WTC11 (cell line): ENCODE measurements around the gene IFI16. TPM values are rescaled to one million over a fixed set of nuclear protein-coding genes. Genes with fewer than 3 reads are reported as not detected.

Experiments
- ATAC-seq: fragments of 200-7000 bp; cut with Tn5 transposase; 2 replicates; pipeline ENCODE4 v1.10.0; 2021; ENCODE audit warnings: mild to moderate bottlenecking, moderate library complexity
- CTCF ChIA-PET: fragments of 300-600 bp; sonication (Branson Sonifier 250); formaldehyde crosslinking; loops from one replicate; lab custom pipeline; 2021; ENCODE audit warnings: antibody characterized with exemption; lab: Charles Lee
- POLR2A ChIA-PET: fragments of 350-600 bp; sonication (Branson Sonifier 250); formaldehyde crosslinking; loops from one replicate; lab custom pipeline; 2021; ENCODE audit warnings: antibody characterized with exemption; lab: Charles Lee
- DNase-seq: peaks from one replicate; pipeline ENCODE4 v3.0.0; 2021; ENCODE audit warnings: low spot score
- H3K27ac Mint-ChIP-seq: 2 replicates; pipeline ENCODE4 v1.8.0; 2021; ENCODE audit warnings: mixed read lengths
- H3K27me3 Mint-ChIP-seq: 2 replicates; pipeline ENCODE4 v1.8.0; 2021; ENCODE audit warnings: low read depth, mild to moderate bottlenecking, moderate library complexity, mixed read lengths
- H3K36me3 Mint-ChIP-seq: 2 replicates; pipeline ENCODE4 v1.8.0; 2021; ENCODE audit warnings: mixed read lengths
- H3K4me1 Mint-ChIP-seq: 2 replicates; pipeline ENCODE4 v1.8.0; 2022; ENCODE audit warnings: mixed read lengths
- H3K4me3 Mint-ChIP-seq: 2 replicates; pipeline ENCODE4 v1.8.0; 2021; ENCODE audit warnings: mild to moderate bottlenecking, moderate library complexity, mixed read lengths
- H3K9me3 Mint-ChIP-seq: 2 replicates; pipeline ENCODE4 v1.8.0; 2021; ENCODE audit warnings: mixed read lengths
- ATF1 ChIP-seq: sonication (generic); formaldehyde crosslinking; IDR thresholded peaks from 2 replicates; pipeline ENCODE4 v1.8.1; 2023; ENCODE audit warnings: mild to moderate bottlenecking, moderate library complexity, missing genetic modification reagents
- CBFB ChIP-seq: sonication (generic); formaldehyde crosslinking; IDR thresholded peaks from 2 replicates; pipeline ENCODE4 v1.8.1; 2022; ENCODE audit warnings: mild to moderate bottlenecking, low read depth, missing genetic modification reagents
- CREB1 ChIP-seq: sonication (generic); formaldehyde crosslinking; IDR thresholded peaks from 2 replicates; pipeline ENCODE4 v1.8.0; 2023; ENCODE audit warnings: mild to moderate bottlenecking, missing genetic modification reagents
- FOXJ3 ChIP-seq: sonication (generic); formaldehyde crosslinking; IDR thresholded peaks from 2 replicates; pipeline ENCODE4 v1.9.0; 2021; ENCODE audit warnings: missing genetic modification reagents, mild to moderate bottlenecking, borderline replicate concordance
- JAZF1 ChIP-seq: fragments of 250-450 bp; sonication (Bioruptor Pico); IDR thresholded peaks from 2 replicates; pipeline ENCODE4 v1.9.0; 2021; ENCODE audit warnings: moderate library complexity, mild to moderate bottlenecking, inconsistent platforms
- JUN ChIP-seq: sonication (generic); formaldehyde crosslinking; IDR thresholded peaks from 2 replicates; pipeline ENCODE4 v1.8.0; 2023; ENCODE audit warnings: mild to moderate bottlenecking, missing genetic modification reagents
- MAX ChIP-seq: sonication (generic); formaldehyde crosslinking; IDR thresholded peaks from 2 replicates; pipeline ENCODE4 v1.8.0; 2022; ENCODE audit warnings: mild to moderate bottlenecking, missing genetic modification reagents
- NFE2L1 ChIP-seq: sonication (generic); formaldehyde crosslinking; IDR thresholded peaks from 2 replicates; pipeline ENCODE4 v1.8.1; 2023; ENCODE audit warnings: missing genetic modification reagents
- NR3C1 ChIP-seq: sonication (generic); formaldehyde crosslinking; conservative IDR thresholded peaks from 2 replicates; pipeline ENCODE4 v1.8.1; 2023; ENCODE audit warnings: low read depth, mild to moderate bottlenecking, missing genetic modification reagents
- OVOL2 ChIP-seq: fragments of 250-450 bp; sonication (Bioruptor Pico); IDR thresholded peaks from 2 replicates; pipeline ENCODE4 v1.9.0; 2021; ENCODE audit warnings: mild to moderate bottlenecking, borderline replicate concordance
- PREB ChIP-seq: sonication (generic); formaldehyde crosslinking; IDR thresholded peaks from 2 replicates; pipeline ENCODE4 v1.8.1; 2022; ENCODE audit warnings: mild to moderate bottlenecking, missing genetic modification reagents, moderate library complexity, borderline replicate concordance
- SP1 ChIP-seq: sonication (generic); formaldehyde crosslinking; conservative IDR thresholded peaks from 2 replicates; pipeline ENCODE4 v1.8.1; 2022; ENCODE audit warnings: missing genetic modification reagents
- TCF7 ChIP-seq: sonication (generic); formaldehyde crosslinking; IDR thresholded peaks from 2 replicates; pipeline ENCODE4 v1.8.0; 2022; ENCODE audit warnings: mild to moderate bottlenecking, low read depth, missing genetic modification reagents, moderate library complexity
- TEAD4 ChIP-seq: sonication (generic); formaldehyde crosslinking; IDR thresholded peaks from 2 replicates; pipeline ENCODE4 v1.8.0; 2022; ENCODE audit warnings: mild to moderate bottlenecking, missing genetic modification reagents
- ZBTB43 ChIP-seq: sonication (generic); formaldehyde crosslinking; IDR thresholded peaks from 2 replicates; pipeline ENCODE4 v1.8.1; 2023; ENCODE audit warnings: mild to moderate bottlenecking, missing genetic modification reagents
- ZNF121 ChIP-seq: sonication (generic); formaldehyde crosslinking; IDR thresholded peaks from 2 replicates; pipeline ENCODE4 v1.8.0; 2023; ENCODE audit warnings: missing genetic modification reagents
- ZNF138 ChIP-seq: sonication (generic); formaldehyde crosslinking; conservative IDR thresholded peaks from 2 replicates; pipeline ENCODE4 v1.8.1; 2022; ENCODE audit warnings: mild to moderate bottlenecking, moderate library complexity, missing genetic modification reagents
- ZNF219 ChIP-seq: sonication (generic); formaldehyde crosslinking; IDR thresholded peaks from 2 replicates; pipeline ENCODE4 v1.8.0; 2023; ENCODE audit warnings: missing genetic modification reagents, mild to moderate bottlenecking, borderline replicate concordance
- ZNF263 ChIP-seq: sonication (generic); formaldehyde crosslinking; IDR thresholded peaks from 2 replicates; pipeline ENCODE4 v1.8.1; 2022; ENCODE audit warnings: low read depth, mild to moderate bottlenecking, moderate library complexity, missing genetic modification reagents
- ZNF416 ChIP-seq: fragments of 250-450 bp; sonication (Bioruptor Pico); IDR thresholded peaks from 2 replicates; pipeline ENCODE4 v1.9.0; 2021; ENCODE audit warnings: mild to moderate bottlenecking, inconsistent platforms
- total RNA-seq: library from RNA; stranded (reverse); gene quantifications from 3 replicates; pipeline ENCODE4 v1.2.3, GENCODE V29; 2021
- TF ChIP-seq, protein P1 (sequence below): sonication (generic); formaldehyde crosslinking; IDR thresholded peaks from 2 replicates; pipeline ENCODE4 v1.8.1; 2023; ENCODE audit warnings: mild to moderate bottlenecking, missing genetic modification reagents, moderate library complexity
- TF ChIP-seq, protein P2 (sequence below): sonication (generic); formaldehyde crosslinking; IDR thresholded peaks from 2 replicates; pipeline ENCODE4 v1.8.1; 2023; ENCODE audit warnings: mild to moderate bottlenecking, missing genetic modification reagents, moderate library complexity
- TF ChIP-seq, protein P3 (sequence below): sonication (generic); formaldehyde crosslinking; IDR thresholded peaks from 2 replicates; pipeline ENCODE4 v1.8.0; 2022; ENCODE audit warnings: mild to moderate bottlenecking, missing genetic modification reagents
- TF ChIP-seq, protein P4 (sequence below): sonication (generic); formaldehyde crosslinking; IDR thresholded peaks from 2 replicates; pipeline ENCODE4 v1.8.1; 2022; ENCODE audit warnings: mild to moderate bottlenecking, moderate library complexity, missing genetic modification reagents

Gene IFI16
- total RNA-seq, 1 experiment from 2014 or later = 3.2 TPM

DNA sequence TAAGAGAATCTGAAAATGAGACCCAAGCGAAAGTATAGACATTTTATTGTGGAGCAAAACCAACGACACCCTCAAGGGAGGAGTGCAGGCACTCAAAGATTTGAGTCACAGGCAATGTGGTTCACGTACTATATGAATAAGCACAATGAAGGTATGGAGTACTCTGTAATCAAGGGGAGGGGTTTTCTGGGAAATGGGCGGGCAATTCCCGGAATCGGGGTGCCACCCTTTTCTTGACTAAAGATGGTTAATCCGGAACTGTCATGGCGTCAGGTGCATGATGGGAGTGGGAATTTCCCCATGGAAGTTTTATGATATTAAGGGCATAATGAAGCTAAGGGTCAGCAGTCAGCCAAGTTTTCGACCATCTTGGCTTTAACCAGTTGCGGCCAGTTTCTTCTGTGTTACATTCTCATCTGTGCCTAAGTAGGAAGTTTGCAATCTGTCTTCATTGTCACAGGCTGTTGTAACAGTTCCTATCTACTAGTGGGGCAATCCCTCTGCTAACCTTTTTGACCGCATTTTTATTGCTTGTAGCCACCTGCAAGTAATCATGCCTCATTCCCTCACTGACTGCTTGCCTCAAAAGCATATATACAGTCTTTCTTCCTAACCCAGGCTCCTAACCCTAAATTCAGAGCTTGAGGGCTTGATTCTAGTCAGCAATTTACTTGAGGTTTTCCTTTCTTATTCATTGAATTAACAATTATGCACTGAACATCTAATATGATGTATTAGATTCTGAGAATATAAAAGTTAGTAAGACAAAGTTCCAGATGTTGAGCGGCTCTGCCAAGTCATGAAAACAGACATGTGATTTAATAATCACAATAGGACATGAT, 67.6 kb downstream of the IFI16 start:
- no peak for TF ChIP-seq TEAD4 (CRISPR knock-in tag)
- no peak for DNase-seq
- Mint-ChIP-seq H3K27me3 (no peaks in the 10 kb centered on the region), H3K4me3 (no peak overlapping the region), H3K4me1 (no peaks in the 10 kb centered on the region), H3K9me3 (no peaks in the 10 kb centered on the region), H3K27ac (no peak overlapping the region), H3K36me3 (no peaks in the 10 kb centered on the region)
- ChIA-PET POLR2A (no interaction called here), CTCF (interaction anchor here (1.1 to 1.2 kb wide), 3 partner anchors 11 to 571 kb away, joined by 4 to 7 read pairs (median 5); no protein-coding TSS in a partner anchor)
- ATAC-seq = no peak

DNA sequence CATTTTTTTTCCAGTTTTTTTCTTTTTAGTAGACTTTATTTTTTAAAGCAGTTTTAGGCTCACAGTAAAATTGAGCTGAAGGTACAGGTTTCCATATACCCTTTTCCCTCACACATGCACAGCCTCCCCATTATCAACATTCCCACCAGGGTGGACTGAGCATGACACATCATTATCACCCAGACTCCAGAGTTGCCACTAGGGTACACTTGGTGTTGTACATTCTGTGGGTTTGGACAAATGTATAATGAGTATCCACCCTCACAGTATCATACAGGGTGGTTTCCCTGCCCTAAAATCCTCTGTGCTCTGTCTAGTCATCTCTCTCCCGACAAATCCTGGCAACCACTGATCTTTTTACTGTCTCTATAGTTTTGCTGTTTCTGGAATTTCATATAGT, 69.8 kb downstream of the IFI16 start:
- ChIA-PET CTCF (no interaction called here), POLR2A (no interaction called here)
- H3K9me3 Mint-ChIP-seq = no peaks in the 10 kb centered on the region
- no peak overlapping the region for H3K4me3 Mint-ChIP-seq
- H3K27ac Mint-ChIP-seq = no peak overlapping the region
- H3K36me3 Mint-ChIP-seq = no peaks in the 10 kb centered on the region
- ATAC-seq (no peak), DNase-seq (no peak)
- H3K27me3 Mint-ChIP-seq = no peaks in the 10 kb centered on the region
- TF ChIP-seq, protein P1, sequence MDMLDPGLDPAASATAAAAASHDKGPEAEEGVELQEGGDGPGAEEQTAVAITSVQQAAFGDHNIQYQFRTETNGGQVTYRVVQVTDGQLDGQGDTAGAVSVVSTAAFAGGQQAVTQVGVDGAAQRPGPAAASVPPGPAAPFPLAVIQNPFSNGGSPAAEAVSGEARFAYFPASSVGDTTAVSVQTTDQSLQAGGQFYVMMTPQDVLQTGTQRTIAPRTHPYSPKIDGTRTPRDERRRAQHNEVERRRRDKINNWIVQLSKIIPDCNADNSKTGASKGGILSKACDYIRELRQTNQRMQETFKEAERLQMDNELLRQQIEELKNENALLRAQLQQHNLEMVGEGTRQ (CRISPR knock-in tag) = no peak
- TF ChIP-seq CBFB (no peak), OVOL2 (CRISPR knock-in tag) (no peak), ZNF121 (CRISPR knock-in tag) (no peak), PREB (CRISPR knock-in tag) (no peak), ZNF219 (CRISPR knock-in tag) (no peak), NFE2L1 (CRISPR knock-in tag) (no peak), CREB1 (no peak), JUN (CRISPR knock-in tag) (no peak), TCF7 (no peak), MAX (CRISPR knock-in tag) (no peak), JAZF1 (CRISPR knock-in tag) (no peak), ZNF138 (CRISPR knock-in tag) (no peak)
- TF ChIP-seq, protein P2, sequence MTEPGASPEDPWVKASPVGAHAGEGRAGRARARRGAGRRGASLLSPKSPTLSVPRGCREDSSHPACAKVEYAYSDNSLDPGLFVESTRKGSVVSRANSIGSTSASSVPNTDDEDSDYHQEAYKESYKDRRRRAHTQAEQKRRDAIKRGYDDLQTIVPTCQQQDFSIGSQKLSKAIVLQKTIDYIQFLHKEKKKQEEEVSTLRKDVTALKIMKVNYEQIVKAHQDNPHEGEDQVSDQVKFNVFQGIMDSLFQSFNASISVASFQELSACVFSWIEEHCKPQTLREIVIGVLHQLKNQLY (CRISPR knock-in tag) = no peak
- H3K4me1 Mint-ChIP-seq = no peaks in the 10 kb centered on the region

DNA sequence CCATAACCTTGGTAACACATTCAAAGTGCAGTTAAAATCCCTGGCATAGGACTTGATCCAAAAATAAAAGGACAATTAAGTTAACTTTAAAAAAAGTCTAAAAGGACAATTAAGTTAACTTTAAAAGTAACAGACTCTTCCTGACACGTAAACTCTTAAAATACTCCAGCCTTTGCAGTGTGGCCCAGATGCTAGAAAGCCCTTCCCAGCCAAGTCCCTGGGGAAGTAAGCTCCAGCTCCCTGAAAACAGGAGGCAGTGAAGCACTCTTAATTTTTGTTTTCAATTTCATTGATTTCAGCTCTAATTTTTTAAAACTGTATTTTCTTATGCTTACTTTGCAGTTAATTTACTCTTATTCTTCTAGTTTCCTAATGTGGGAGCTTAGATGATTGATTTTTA, 71.9 kb downstream of the IFI16 start:
- Mint-ChIP-seq H3K27ac (no peak overlapping the region), H3K4me1 (no peaks in the 10 kb centered on the region), H3K4me3 (no peak overlapping the region), H3K27me3 (no peaks in the 10 kb centered on the region), H3K9me3 (no peaks in the 10 kb centered on the region), H3K36me3 (no peaks in the 10 kb centered on the region)
- ATAC-seq (no peak), DNase-seq (no peak)
- no peak for TF ChIP-seq ZNF121 (CRISPR knock-in tag)
- ChIA-PET CTCF (no interaction called here), POLR2A (interaction anchor here (0.5 kb wide), 1 partner anchor 25 kb away, joined by 6 read pairs; no protein-coding TSS in a partner anchor)

DNA sequence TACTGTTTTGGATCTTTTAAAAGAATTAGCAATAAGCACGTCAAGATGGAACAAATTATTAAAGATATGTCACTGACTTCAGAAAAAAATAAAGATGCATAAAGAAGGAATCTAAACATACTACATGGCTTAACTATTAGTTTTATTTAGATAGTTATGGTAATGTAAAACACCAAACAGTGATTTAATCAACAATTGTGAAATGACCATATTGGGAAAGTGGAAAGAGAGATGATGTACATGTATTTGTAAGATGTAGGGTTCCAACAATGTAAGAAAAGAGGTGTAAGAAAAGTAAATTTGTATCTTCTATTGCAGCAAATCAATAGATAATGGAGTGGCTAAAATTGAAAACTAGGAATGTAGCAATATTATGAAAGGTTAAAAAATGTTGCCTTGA, 73.3 kb downstream of the IFI16 start:
- no peaks in the 10 kb centered on the region for H3K9me3 Mint-ChIP-seq
- H3K4me3 Mint-ChIP-seq = no peak overlapping the region
- DNase-seq (no peak), ATAC-seq (no peak)
- H3K4me1 Mint-ChIP-seq = no peaks in the 10 kb centered on the region
- ChIA-PET CTCF (no interaction called here), POLR2A (no interaction called here)
- H3K27ac Mint-ChIP-seq = no peak overlapping the region
- H3K36me3 Mint-ChIP-seq = no peaks in the 10 kb centered on the region
- no peaks in the 10 kb centered on the region for H3K27me3 Mint-ChIP-seq
- TF ChIP-seq ZNF416 (no peak), ZNF263 (CRISPR knock-in tag) (no peak), ZBTB43 (CRISPR knock-in tag) (no peak), ZNF219 (CRISPR knock-in tag) (no peak), FOXJ3 (CRISPR knock-in tag) (no peak), NR3C1 (CRISPR knock-in tag) (no peak), CBFB (no peak), ATF1 (CRISPR knock-in tag) (no peak), SP1 (CRISPR knock-in tag) (no peak)
- TF ChIP-seq, protein P3, sequence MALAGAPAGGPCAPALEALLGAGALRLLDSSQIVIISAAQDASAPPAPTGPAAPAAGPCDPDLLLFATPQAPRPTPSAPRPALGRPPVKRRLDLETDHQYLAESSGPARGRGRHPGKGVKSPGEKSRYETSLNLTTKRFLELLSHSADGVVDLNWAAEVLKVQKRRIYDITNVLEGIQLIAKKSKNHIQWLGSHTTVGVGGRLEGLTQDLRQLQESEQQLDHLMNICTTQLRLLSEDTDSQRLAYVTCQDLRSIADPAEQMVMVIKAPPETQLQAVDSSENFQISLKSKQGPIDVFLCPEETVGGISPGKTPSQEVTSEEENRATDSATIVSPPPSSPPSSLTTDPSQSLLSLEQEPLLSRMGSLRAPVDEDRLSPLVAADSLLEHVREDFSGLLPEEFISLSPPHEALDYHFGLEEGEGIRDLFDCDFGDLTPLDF (CRISPR knock-in tag) = no peak
- TF ChIP-seq, protein P4, sequence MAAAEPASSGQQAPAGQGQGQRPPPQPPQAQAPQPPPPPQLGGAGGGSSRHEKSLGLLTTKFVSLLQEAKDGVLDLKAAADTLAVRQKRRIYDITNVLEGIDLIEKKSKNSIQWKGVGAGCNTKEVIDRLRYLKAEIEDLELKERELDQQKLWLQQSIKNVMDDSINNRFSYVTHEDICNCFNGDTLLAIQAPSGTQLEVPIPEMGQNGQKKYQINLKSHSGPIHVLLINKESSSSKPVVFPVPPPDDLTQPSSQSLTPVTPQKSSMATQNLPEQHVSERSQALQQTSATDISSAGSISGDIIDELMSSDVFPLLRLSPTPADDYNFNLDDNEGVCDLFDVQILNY (CRISPR knock-in tag) = no peak
